Measurements from ENCODE around the gene PHLPP1. TPM values are rescaled to one million over a fixed set of nuclear protein-coding genes. Genes with fewer than 3 reads are reported as not detected.

The PHLPP1 gene
- total RNA-seq, 2 experiments from 2014 or later: 6.8 to 7.1 TPM

- no peak overlapping the region for H3K4me3 ChIP-seq (ENCODE audit: low read length)
- no peaks in the 10 kb centered on the region for H3K27me3 ChIP-seq (ENCODE audit: control insufficient read depth in 1 of 2, insufficient read depth in 2 of 2, low read length in 2 of 2)
- H3K9me3 Mint-ChIP-seq: no peaks in the 10 kb centered on the region
- no peak overlapping the region for H3K27ac ChIP-seq (ENCODE audit: low read depth in 1 of 2, low read length in 2 of 2)
- H3K27me3 Mint-ChIP-seq: no peaks in the 10 kb centered on the region
- H3K4me1 ChIP-seq (ENCODE audit: insufficient read depth, low read length): no peaks in the 10 kb centered on the region
- H3K27ac Mint-ChIP-seq: no peak overlapping the region
- intact Hi-C loops (cut with DNase I, micrococcal nuclease): no loop called here
- H3K4me3 Mint-ChIP-seq: no peak overlapping the region
- DNase-seq: no peak
- no peaks in the 10 kb centered on the region for H3K36me3 Mint-ChIP-seq (ENCODE audit: low read depth)
- peaks cover 9% of the 10 kb centered on the region for H3K4me1 Mint-ChIP-seq (ENCODE audit: low read depth)
- no peak for ATAC-seq (ENCODE audit: poor library complexity)
- H3K36me3 ChIP-seq (ENCODE audit: insufficient read depth, low read length): no peaks in the 10 kb centered on the region
- POLR2A ChIA-PET: no interaction called here
- H3K9me3 ChIP-seq (ENCODE audit: control insufficient read depth in 1 of 2, insufficient read depth in 1 of 2, low read length in 2 of 2): no peaks in the 10 kb centered on the region
- CTCF ChIA-PET: interaction anchor here (1.2 kb wide), 1 partner anchor 8 kb away, joined by 3 read pairs; no protein-coding TSS in a partner anchor
- no peak for TF ChIP-seq CTCF (IDR thresholded peaks at IDR 0.05)
Measured at GRCh38 chr18:62876828-62877227, 161.5 kb downstream of the PHLPP1 start.

GRCh38 chr18:62877411-62878221 is 162.3 kb downstream of the PHLPP1 start:
- TF ChIP-seq CTCF (IDR thresholded peaks at IDR 0.05): no peak
- ChIA-PET CTCF (interaction anchor here (1.1 kb wide), 1 partner anchor 164 kb away, joined by 5 read pairs; no protein-coding TSS in a partner anchor), POLR2A (interaction anchor here (0.7 kb wide), 1 partner anchor 158 kb away, joined by 3 read pairs; no protein-coding TSS in a partner anchor)
- Mint-ChIP-seq H3K9me3 (no peaks in the 10 kb centered on the region), H3K27me3 (no peaks in the 10 kb centered on the region), H3K36me3 (ENCODE audit: low read depth) (no peaks in the 10 kb centered on the region), H3K4me1 (ENCODE audit: low read depth) (peaks cover 9% of the 10 kb centered on the region), H3K4me3 (no peak overlapping the region), H3K27ac (no peak overlapping the region)
- no peaks in the 10 kb centered on the region for H3K36me3 ChIP-seq (ENCODE audit: insufficient read depth, low read length)
- intact Hi-C loops (cut with DNase I, micrococcal nuclease): no loop called here
- DNase-seq (no peak), ATAC-seq (ENCODE audit: poor library complexity) (no peak)
- no peak overlapping the region for H3K4me3 ChIP-seq (ENCODE audit: low read length)
- H3K27me3 ChIP-seq (ENCODE audit: control insufficient read depth in 1 of 2, insufficient read depth in 2 of 2, low read length in 2 of 2): no peaks in the 10 kb centered on the region
- H3K27ac ChIP-seq (ENCODE audit: low read depth in 1 of 2, low read length in 2 of 2): no peak overlapping the region
- no peaks in the 10 kb centered on the region for H3K9me3 ChIP-seq (ENCODE audit: control insufficient read depth in 1 of 2, insufficient read depth in 1 of 2, low read length in 2 of 2)
- no peaks in the 10 kb centered on the region for H3K4me1 ChIP-seq (ENCODE audit: insufficient read depth, low read length)

- Histone ChIP-seq H3K27ac (ENCODE audit: low read depth in 1 of 2, low read length in 2 of 2) (no peak overlapping the region), H3K9me3 (ENCODE audit: control insufficient read depth in 1 of 2, insufficient read depth in 1 of 2, low read length in 2 of 2) (no peaks in the 10 kb centered on the region), H3K27me3 (ENCODE audit: control insufficient read depth in 1 of 2, insufficient read depth in 2 of 2, low read length in 2 of 2) (no peaks in the 10 kb centered on the region), H3K4me3 (ENCODE audit: low read length) (no peak overlapping the region), H3K36me3 (ENCODE audit: insufficient read depth, low read length) (no peaks in the 10 kb centered on the region), H3K4me1 (ENCODE audit: insufficient read depth, low read length) (no peaks in the 10 kb centered on the region)
- DNase-seq: no peak
- intact Hi-C loops (cut with DNase I, micrococcal nuclease): no loop called here
- Mint-ChIP-seq H3K36me3 (ENCODE audit: low read depth) (no peaks in the 10 kb centered on the region), H3K4me1 (ENCODE audit: low read depth) (peaks cover 9% of the 10 kb centered on the region), H3K27me3 (no peaks in the 10 kb centered on the region), H3K27ac (no peak overlapping the region), H3K9me3 (no peaks in the 10 kb centered on the region), H3K4me3 (no peak overlapping the region)
- POLR2A ChIA-PET: interaction anchor here (0.7 kb wide), 1 partner anchor 158 kb away, joined by 3 read pairs; no protein-coding TSS in a partner anchor
- ATAC-seq (ENCODE audit: poor library complexity): no peak
- no peak for TF ChIP-seq CTCF (IDR thresholded peaks at IDR 0.05)
- CTCF ChIA-PET: interaction anchor here (1.1 kb wide), 1 partner anchor 165 kb away, joined by 5 read pairs; no protein-coding TSS in a partner anchor
Measured at GRCh38 chr18:62878305-62878704, 163.0 kb downstream of the PHLPP1 start.
